GM12878 (cell line): ENCODE data around the gene KICS2. TPM values are rescaled to one million over a fixed set of nuclear protein-coding genes. Genes with fewer than 3 reads are reported as not detected.

Source experiments
- ATAC-seq: fragments of 200-7000 bp; cut with Tn5 transposase; 3 replicates; pipeline ENCODE4 v1.9.1; 2020; ENCODE audit warnings: mild to moderate bottlenecking, moderate library complexity
- BruUV-seq: library from RNA; stranded (reverse); fragments of 400-500 nt; replicated peaks from 2 replicates; lab custom pipeline; 2021; lab: Mats Ljungman, UMichigan
- CTCF ChIA-PET: fragments of 300-600 bp; sonication (Branson Sonifier 250); formaldehyde crosslinking; extraction: SDS; loops from one replicate; lab custom pipeline; 2021; ENCODE audit warnings: inconsistent platforms; lab: Yijun Ruan, JAX
- POLR2A ChIA-PET: fragments of 350-600 bp; formaldehyde crosslinking; extraction: SDS; loops from one replicate; lab custom pipeline; 2021; ENCODE audit warnings: inconsistent platforms; lab: Charles Lee
- RAD21 ChIA-PET: fragments of 300-600 bp; sonication (Branson Sonifier 250); formaldehyde crosslinking; loops from one replicate; lab custom pipeline; 2023; ENCODE audit warnings: antibody characterized with exemption; ENCODE audit not compliant: unreplicated experiment; lab: Charles Lee
- SMC1A ChIA-PET: fragments of 300-600 bp; sonication (Branson Sonifier 250); formaldehyde crosslinking; loops from one replicate; lab custom pipeline; 2023; ENCODE audit not compliant: unreplicated experiment, uncharacterized antibody; lab: Charles Lee
- DNase-seq: peaks from one replicate; pipeline ENCODE4 v3.0.0-alpha.2; 2011; ENCODE audit warnings: low read depth, low spot score
- FAIRE-seq: peaks from 3 replicates; lab custom pipeline; 2011; peaks lifted over from hg19 to GRCh38; lab: Jason Lieb, UNC
- H2AFZ ChIP-seq: 2 replicates; pipeline ENCODE4 v1.6.0; 2011; ENCODE audit warnings: low read depth, low read length, control low read depth; ENCODE audit not compliant: control insufficient read depth
- H3K27ac ChIP-seq: 2 replicates; pipeline ENCODE4 v1.5.1; 2011; ENCODE audit warnings: control low read depth; ENCODE audit not compliant: control insufficient read depth, insufficient read depth
- H3K27me3 ChIP-seq, 2 experiments: replicated peaks in 1 of 2; 2 replicates each; pipeline versions ENCODE4 v1.6.0 to v1.6.1; 2011; ENCODE audit warnings: low read length in 1 of 2; ENCODE audit not compliant: control insufficient read depth in 2 of 2, insufficient read depth in 2 of 2
- H3K36me3 ChIP-seq, 2 experiments: 2 replicates each; pipeline ENCODE4 v1.5.1; 2011; ENCODE audit warnings: low read length in 1 of 2; ENCODE audit not compliant: control insufficient read depth in 2 of 2, insufficient read depth in 2 of 2
- H3K4me1 ChIP-seq: 2 replicates; pipeline ENCODE4 v1.6.1; 2011; ENCODE audit warnings: mild to moderate bottlenecking, low read length, moderate library complexity, mixed read lengths; ENCODE audit not compliant: control insufficient read depth, insufficient read depth
- H3K4me2 ChIP-seq: 2 replicates; pipeline ENCODE4 v1.6.0; 2011; ENCODE audit warnings: control low read depth; ENCODE audit not compliant: control insufficient read depth, insufficient read depth
- H3K4me3 ChIP-seq: fragments of 200-600 bp; sonication (generic); 2 replicates; pipeline ENCODE4 v1.5.1; 2016
- H3K79me2 ChIP-seq: 2 replicates; pipeline ENCODE4 v1.6.0; 2011; ENCODE audit warnings: low read length; ENCODE audit not compliant: control insufficient read depth, insufficient read depth
- H3K9ac ChIP-seq: 2 replicates; pipeline ENCODE4 v1.8.0; 2011; ENCODE audit warnings: low read length, control low read depth, mixed read lengths; ENCODE audit not compliant: control insufficient read depth, insufficient read depth
- H3K9me3 ChIP-seq: replicated peaks from 3 replicates; pipeline ENCODE4 v1.5.1; 2011; ENCODE audit warnings: mild to moderate bottlenecking, low read length; ENCODE audit not compliant: control insufficient read depth, insufficient read depth
- H4K20me1 ChIP-seq: 2 replicates; pipeline ENCODE4 v1.6.0; 2011; ENCODE audit not compliant: control insufficient read depth, insufficient read depth
- ASH2L ChIP-seq: fragments of 300-600, 200-600 bp; sonication (generic); IDR thresholded peaks from 2 replicates; pipeline ENCODE4 v1.6.1; 2017; ENCODE audit warnings: low read depth, mild to moderate bottlenecking, borderline replicate concordance
- BMI1 ChIP-seq: fragments of 450-650 bp; IDR thresholded peaks from 2 replicates; pipeline ENCODE4 v1.6.1; 2016; ENCODE audit warnings: mild to moderate bottlenecking, moderate library complexity, borderline replicate concordance
- FOS ChIP-seq: IDR thresholded peaks from 3 replicates; pipeline ENCODE4 v1.6.1; 2011; ENCODE audit warnings: borderline replicate concordance; ENCODE audit not compliant: insufficient read length; ENCODE audit errors: extremely low read depth
- IKZF2 ChIP-seq, 2 experiments: fragments of 450-650 bp; IDR thresholded peaks; 2 replicates each; pipeline ENCODE4 v1.6.1; 2017; ENCODE audit warnings: mild to moderate bottlenecking in 2 of 2, moderate library complexity in 2 of 2
- SREBF1 ChIP-seq: IDR thresholded peaks from 2 replicates; pipeline ENCODE4 v1.6.1; 2012; ENCODE audit warnings: mild to moderate bottlenecking, low read length
- TCF12 ChIP-seq: IDR thresholded peaks from 2 replicates; pipeline ENCODE4 v1.6.1; 2011; ENCODE audit warnings: low read depth, mild to moderate bottlenecking, low read length
- YBX1 ChIP-seq: fragments of 450-650 bp; IDR thresholded peaks from 2 replicates; pipeline ENCODE4 v1.6.1; 2016; ENCODE audit warnings: antibody characterized with exemption
- ZNF217 ChIP-seq: fragments of 450-650 bp; IDR thresholded peaks from 2 replicates; pipeline ENCODE4 v1.6.1; 2017; ENCODE audit warnings: antibody characterized with exemption, mild to moderate bottlenecking
- WGBS: methylation state at CpG from one replicate; pipeline ENCODE4 v1.1.6; 2016; ENCODE audit warnings: low lambda C conversion rate; ENCODE audit not compliant: insufficient replicate concordance, insufficient coverage; ENCODE audit errors: missing lambda C conversion rate; 5-methylcytosine and 5-hydroxymethylcytosine counted together
- in situ Hi-C: fragments of 300-500 bp; cut with MboI; formaldehyde crosslinking; loops from 9 replicates; pipeline ENCODE4 v1.14.3; 2018; ENCODE audit warnings: mixed read lengths
- intact Hi-C: fragments of 100-400 bp; cut with micrococcal nuclease; formaldehyde crosslinking; loops from one replicate; pipeline ENCODE4 v1.14.2; 2022; ENCODE audit not compliant: unreplicated experiment
- polyA plus RNA-seq, 11 experiments: library from polyadenylated mRNA; depleted of rRNA in 4 of 11; unstranded in 6 of 11; stranded (reverse) in 5 of 11; fragments of >200 nt; fragmentation: Nextera tagmentation in 4 of 11; fragmentation: Illumina TruSeq in 1 of 11; extraction: Ambion mirVana in 4 of 11; extraction: Trizol in 1 of 11; gene quantifications; 1 replicate in 1 of 11; 2 replicates in 10 of 11; pipeline versions ENCODE4 v1.2.1 to v1.2.3, GENCODE V29; 2011 to 2016; ENCODE audit warnings: inconsistent platforms in 2 of 11, missing spikeins in 2 of 11, low read depth in 1 of 11
- total RNA-seq, 4 experiments: library from RNA; depleted of rRNA in 3 of 4; stranded (reverse); fragments of >200 nt in 3 of 4; fragmentation: Illumina TruSeq in 1 of 4; extraction: Trizol in 1 of 4; gene quantifications; 2 replicates each; pipeline versions ENCODE4 v1.2.1 to v1.2.3, GENCODE V29; 2013 to 2021
- TF ChIP-seq, protein P1 (sequence below): IDR thresholded peaks from 2 replicates; pipeline ENCODE4 v1.6.1; 2012; ENCODE audit warnings: improper control_type of control experiment, low read depth, low read length; ENCODE audit not compliant: insufficient replicate concordance
- TF ChIP-seq, protein P2 (sequence below): fragments of 450-650 bp; IDR thresholded peaks from 2 replicates; pipeline ENCODE4 v1.6.1; 2017; ENCODE audit warnings: mild to moderate bottlenecking
- TF ChIP-seq, protein P3 (sequence below): IDR thresholded peaks from 2 replicates; pipeline ENCODE4 v1.6.1; 2011; ENCODE audit warnings: low read depth, mild to moderate bottlenecking, low read length, moderate library complexity, borderline replicate concordance; ENCODE audit errors: extremely low read depth

KICS2 gene
- total and polyA plus RNA-seq, 10 of the 15 experiments (the other 5 are each of a cell fraction or from before 2014, with no cell fraction given) = 3.9 to 13.1 (median 9.5) TPM

DNA sequence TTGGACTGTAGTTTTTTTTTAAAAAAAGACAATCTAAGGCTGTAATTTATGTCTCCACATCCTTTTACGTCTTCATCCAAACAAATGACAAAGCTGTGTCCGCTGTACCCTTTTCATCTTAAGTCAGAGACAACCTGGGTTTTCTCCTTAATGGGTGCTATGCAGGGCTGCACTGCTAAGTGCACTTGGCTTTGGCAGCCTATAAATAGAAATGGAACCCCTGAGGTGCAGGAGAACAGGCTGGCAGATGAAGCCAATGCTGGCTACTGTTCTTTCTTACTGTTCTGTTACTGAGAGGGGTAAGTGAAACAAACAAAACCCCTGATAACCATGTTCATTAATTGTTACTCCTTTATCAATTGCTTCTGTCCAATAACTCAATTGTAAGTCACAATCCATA lies 47.1 kb upstream of the KICS2 start (continued):
- TF ChIP-seq, protein P1, sequence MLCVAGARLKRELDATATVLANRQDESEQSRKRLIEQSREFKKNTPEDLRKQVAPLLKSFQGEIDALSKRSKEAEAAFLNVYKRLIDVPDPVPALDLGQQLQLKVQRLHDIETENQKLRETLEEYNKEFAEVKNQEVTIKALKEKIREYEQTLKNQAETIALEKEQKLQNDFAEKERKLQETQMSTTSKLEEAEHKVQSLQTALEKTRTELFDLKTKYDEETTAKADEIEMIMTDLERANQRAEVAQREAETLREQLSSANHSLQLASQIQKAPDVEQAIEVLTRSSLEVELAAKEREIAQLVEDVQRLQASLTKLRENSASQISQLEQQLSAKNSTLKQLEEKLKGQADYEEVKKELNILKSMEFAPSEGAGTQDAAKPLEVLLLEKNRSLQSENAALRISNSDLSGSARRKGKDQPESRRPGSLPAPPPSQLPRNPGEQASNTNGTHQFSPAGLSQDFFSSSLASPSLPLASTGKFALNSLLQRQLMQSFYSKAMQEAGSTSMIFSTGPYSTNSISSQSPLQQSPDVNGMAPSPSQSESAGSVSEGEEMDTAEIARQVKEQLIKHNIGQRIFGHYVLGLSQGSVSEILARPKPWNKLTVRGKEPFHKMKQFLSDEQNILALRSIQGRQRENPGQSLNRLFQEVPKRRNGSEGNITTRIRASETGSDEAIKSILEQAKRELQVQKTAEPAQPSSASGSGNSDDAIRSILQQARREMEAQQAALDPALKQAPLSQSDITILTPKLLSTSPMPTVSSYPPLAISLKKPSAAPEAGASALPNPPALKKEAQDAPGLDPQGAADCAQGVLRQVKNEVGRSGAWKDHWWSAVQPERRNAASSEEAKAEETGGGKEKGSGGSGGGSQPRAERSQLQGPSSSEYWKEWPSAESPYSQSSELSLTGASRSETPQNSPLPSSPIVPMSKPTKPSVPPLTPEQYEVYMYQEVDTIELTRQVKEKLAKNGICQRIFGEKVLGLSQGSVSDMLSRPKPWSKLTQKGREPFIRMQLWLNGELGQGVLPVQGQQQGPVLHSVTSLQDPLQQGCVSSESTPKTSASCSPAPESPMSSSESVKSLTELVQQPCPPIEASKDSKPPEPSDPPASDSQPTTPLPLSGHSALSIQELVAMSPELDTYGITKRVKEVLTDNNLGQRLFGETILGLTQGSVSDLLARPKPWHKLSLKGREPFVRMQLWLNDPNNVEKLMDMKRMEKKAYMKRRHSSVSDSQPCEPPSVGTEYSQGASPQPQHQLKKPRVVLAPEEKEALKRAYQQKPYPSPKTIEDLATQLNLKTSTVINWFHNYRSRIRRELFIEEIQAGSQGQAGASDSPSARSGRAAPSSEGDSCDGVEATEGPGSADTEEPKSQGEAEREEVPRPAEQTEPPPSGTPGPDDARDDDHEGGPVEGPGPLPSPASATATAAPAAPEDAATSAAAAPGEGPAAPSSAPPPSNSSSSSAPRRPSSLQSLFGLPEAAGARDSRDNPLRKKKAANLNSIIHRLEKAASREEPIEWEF = no peak
- TF ChIP-seq, all 136 proteins: peak for 0

DNA sequence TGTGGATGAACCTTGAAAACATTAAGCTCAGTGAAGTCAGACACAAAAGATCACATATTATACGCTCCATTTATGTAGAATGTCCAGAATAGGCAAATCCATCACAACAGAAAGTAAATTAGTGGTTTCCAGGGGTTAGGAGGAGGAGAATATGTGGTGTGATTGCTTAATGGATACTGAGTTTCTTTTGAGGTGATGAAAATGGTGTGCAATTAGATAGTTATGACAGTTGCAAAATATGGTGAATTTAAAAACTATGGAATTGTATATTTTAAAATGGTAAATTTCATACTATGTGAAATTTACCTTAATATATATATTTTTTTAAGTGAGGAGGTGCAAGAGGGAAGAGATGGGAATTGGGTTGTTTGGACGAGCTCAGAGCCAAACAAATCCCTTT lies 46.3 kb upstream of the KICS2 start:
- Histone ChIP-seq H4K20me1 (no peaks in the 10 kb centered on the region), H3K79me2 (no peaks in the 10 kb centered on the region), H3K27me3 (no peaks in the 10 kb centered on the region; a peak in 1 of 4 replicates), H3K9ac (no peak overlapping the region), H3K4me3 (no peak overlapping the region), H3K27ac (no peak overlapping the region), H3K9me3 (no peaks in the 10 kb centered on the region), H2AFZ (no peak overlapping the region), H3K4me2 (no peak overlapping the region), H3K36me3 (no peaks in the 10 kb centered on the region), H3K4me1 (no peaks in the 10 kb centered on the region)
- intact Hi-C loops (no loop called here), in situ Hi-C loops (loop anchor here (10.0 to 25.0 kb wide), 3 partner anchors 604 to 1156 kb away; partner anchors contain the start of gene DPY19L2)
- RAD21 ChIA-PET = no interaction called here
- TF ChIP-seq BMI1 (no peak), IKZF2 (IDR thresholded peaks at IDR 0.05) (no peak), ASH2L (no peak), SREBF1 (no peak), ZNF217 (no peak), TCF12 (no peak), YBX1 (no peak), FOS (no peak)
- TF ChIP-seq, protein P2, sequence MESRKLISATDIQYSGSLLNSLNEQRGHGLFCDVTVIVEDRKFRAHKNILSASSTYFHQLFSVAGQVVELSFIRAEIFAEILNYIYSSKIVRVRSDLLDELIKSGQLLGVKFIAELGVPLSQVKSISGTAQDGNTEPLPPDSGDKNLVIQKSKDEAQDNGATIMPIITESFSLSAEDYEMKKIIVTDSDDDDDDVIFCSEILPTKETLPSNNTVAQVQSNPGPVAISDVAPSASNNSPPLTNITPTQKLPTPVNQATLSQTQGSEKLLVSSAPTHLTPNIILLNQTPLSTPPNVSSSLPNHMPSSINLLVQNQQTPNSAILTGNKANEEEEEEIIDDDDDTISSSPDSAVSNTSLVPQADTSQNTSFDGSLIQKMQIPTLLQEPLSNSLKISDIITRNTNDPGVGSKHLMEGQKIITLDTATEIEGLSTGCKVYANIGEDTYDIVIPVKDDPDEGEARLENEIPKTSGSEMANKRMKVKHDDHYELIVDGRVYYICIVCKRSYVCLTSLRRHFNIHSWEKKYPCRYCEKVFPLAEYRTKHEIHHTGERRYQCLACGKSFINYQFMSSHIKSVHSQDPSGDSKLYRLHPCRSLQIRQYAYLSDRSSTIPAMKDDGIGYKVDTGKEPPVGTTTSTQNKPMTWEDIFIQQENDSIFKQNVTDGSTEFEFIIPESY = no peak
- TF ChIP-seq, protein P3, sequence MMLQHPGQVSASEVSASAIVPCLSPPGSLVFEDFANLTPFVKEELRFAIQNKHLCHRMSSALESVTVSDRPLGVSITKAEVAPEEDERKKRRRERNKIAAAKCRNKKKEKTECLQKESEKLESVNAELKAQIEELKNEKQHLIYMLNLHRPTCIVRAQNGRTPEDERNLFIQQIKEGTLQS = no peak
- no TSS peak for BruUV-seq
- WGBS = 0% methylated on average over 2 of the region's 2 CpGs
- POLR2A ChIA-PET = no interaction called here
- ATAC-seq (no peak), FAIRE-seq (no peak), DNase-seq (no peak)
- CTCF ChIA-PET = no interaction called here
- SMC1A ChIA-PET = no interaction called here
